H1 (cell line): ENCODE measurements around the gene GABRG2. TPM values are rescaled to one million over a fixed set of nuclear protein-coding genes. Genes with fewer than 3 reads are reported as not detected.

ENCODE experiments used
- CTCF ChIA-PET: fragments of 300-600 bp; sonication (Branson Sonifier 250); formaldehyde crosslinking; loops from one replicate; lab custom pipeline; 2021; ENCODE audit not compliant: partially characterized antibody; lab: Charles Lee
- POLR2A ChIA-PET: fragments of 300-600 bp; sonication (Branson Sonifier 250); formaldehyde crosslinking; loops from one replicate; lab custom pipeline; 2021; ENCODE audit warnings: inconsistent platforms; ENCODE audit not compliant: partially characterized antibody; lab: Charles Lee
- DNase-seq, 2 experiments: peaks; one replicate each; pipeline versions ENCODE4 v3.0.0 to v3.0.0-alpha.2; 2010 to 2022; ENCODE audit warnings: low spot score in 2 of 2, low read depth in 1 of 2, mixed read lengths in 1 of 2
- FAIRE-seq: peaks from 2 replicates; lab custom pipeline; 2011; peaks lifted over from hg19 to GRCh38; lab: Jason Lieb, UNC
- H2AFZ ChIP-seq: 2 replicates; pipeline ENCODE4 v1.8.1; 2012; ENCODE audit warnings: low read length, inconsistent platforms
- H2AK5ac ChIP-seq: 2 replicates; pipeline ENCODE4 v1.6.1; 2013; ENCODE audit warnings: low read depth, low read length
- H2BK120ac ChIP-seq: replicated peaks from 2 replicates; pipeline ENCODE3; 2013; ENCODE audit warnings: low read depth, low read length, inconsistent platforms
- H2BK12ac ChIP-seq: 2 replicates; pipeline ENCODE4 v1.6.1; 2013; ENCODE audit warnings: low read depth, low read length
- H2BK15ac ChIP-seq: 2 replicates; pipeline ENCODE4 v1.6.1; 2013; ENCODE audit warnings: low read length
- H2BK20ac ChIP-seq: 2 replicates; pipeline ENCODE4 v1.6.1; 2013; ENCODE audit warnings: low read length
- H2BK5ac ChIP-seq: 2 replicates; pipeline ENCODE4 v1.6.1; 2013; ENCODE audit warnings: low read depth, low read length
- H3K14ac ChIP-seq: 2 replicates; pipeline ENCODE4 v1.6.1; 2013; ENCODE audit warnings: inconsistent platforms; ENCODE audit not compliant: insufficient read length
- H3K18ac ChIP-seq: 2 replicates; pipeline ENCODE4 v1.6.1; 2013; ENCODE audit warnings: low read length; ENCODE audit errors: extremely low read depth
- H3K23ac ChIP-seq: 2 replicates; pipeline ENCODE4 v1.6.1; 2013; ENCODE audit warnings: inconsistent platforms; ENCODE audit not compliant: insufficient read length
- H3K23me2 ChIP-seq: 2 replicates; pipeline ENCODE4 v1.6.1; 2013; ENCODE audit warnings: low read depth, low read length
- H3K27ac ChIP-seq: 2 replicates; pipeline ENCODE4 v1.6.1; 2011; ENCODE audit warnings: low read depth, low read length, inconsistent platforms
- H3K27me3 ChIP-seq, 4 experiments: replicated peaks in 1 of 4; 1 replicate in 1 of 4; 2 replicates in 3 of 4; pipeline versions ENCODE4 v1.6.1 to v1.8.1; 2011 to 2013; ENCODE audit warnings: low read length in 3 of 4, mild to moderate bottlenecking in 3 of 4, inconsistent platforms in 2 of 4, mixed read lengths in 2 of 4, moderate library complexity in 1 of 4; ENCODE audit not compliant: control insufficient read depth in 3 of 4, insufficient read depth in 3 of 4; ENCODE audit errors: extremely low read depth in 1 of 4
- H3K36me3 ChIP-seq, 4 experiments: 2 replicates each; pipeline versions ENCODE4 v1.6.1 to v1.8.1; 2011 to 2013; ENCODE audit warnings: mild to moderate bottlenecking in 4 of 4, low read length in 3 of 4, moderate library complexity in 2 of 4, control low read depth in 1 of 4, inconsistent platforms in 1 of 4; ENCODE audit not compliant: insufficient read depth in 4 of 4, control insufficient read depth in 2 of 4
- H3K4ac ChIP-seq: replicated peaks from 2 replicates; pipeline ENCODE3; 2013; ENCODE audit warnings: low read length, low read depth, mixed read lengths, inconsistent platforms; ENCODE audit not compliant: insufficient read length
- H3K4me1 ChIP-seq, 4 experiments: replicated peaks in 1 of 4; 1 replicate in 1 of 4; 2 replicates in 3 of 4; pipeline versions ENCODE4 v1.6.1 to v1.8.1; 2011 to 2013; ENCODE audit warnings: low read length in 3 of 4, inconsistent platforms in 2 of 4, mixed read lengths in 1 of 4; ENCODE audit not compliant: insufficient read depth in 4 of 4, control insufficient read depth in 3 of 4
- H3K4me2 ChIP-seq, 2 experiments: 2 replicates each; pipeline versions ENCODE4 v1.6.1 to v1.8.1; 2011 to 2013; ENCODE audit warnings: low read depth in 2 of 2, low read length in 2 of 2, control low read depth in 1 of 2, inconsistent platforms in 1 of 2, mild to moderate bottlenecking in 1 of 2; ENCODE audit not compliant: insufficient read depth in 1 of 2
- H3K4me3 ChIP-seq, 4 experiments: fragments of 200-600, 300-600 bp in 1 of 4; sonication (generic), shearing (Covaris generic), sonication (Bioruptor Twin) in 1 of 4; 2 replicates each; pipeline versions ENCODE4 v1.5.1 to v1.8.1; 2011 to 2016; ENCODE audit warnings: low read length in 4 of 4, low read depth in 3 of 4, control low read depth in 2 of 4, inconsistent platforms in 2 of 4, mild to moderate bottlenecking in 2 of 4, mixed read lengths in 1 of 4, moderate library complexity in 1 of 4; ENCODE audit not compliant: insufficient read depth in 2 of 4; ENCODE audit errors: extremely low read depth in 1 of 4
- H3K56ac ChIP-seq: replicated peaks from 2 replicates; pipeline ENCODE3; 2013; ENCODE audit warnings: low read depth, mild to moderate bottlenecking, mixed read lengths, low read length, inconsistent platforms; ENCODE audit not compliant: insufficient read length
- H3K79me1 ChIP-seq: 2 replicates; pipeline ENCODE4 v1.6.1; 2013; ENCODE audit warnings: low read depth, low read length, control low read depth
- H3K79me2 ChIP-seq, 2 experiments: 2 replicates each; pipeline versions ENCODE4 v1.6.1 to v1.8.1; 2012 to 2013; ENCODE audit warnings: low read length in 2 of 2, mild to moderate bottlenecking in 2 of 2, inconsistent platforms in 1 of 2; ENCODE audit not compliant: insufficient read depth in 2 of 2, control insufficient read depth in 1 of 2
- H3K9ac ChIP-seq, 4 experiments: replicated peaks in 1 of 4; 1 replicate in 1 of 4; 2 replicates in 3 of 4; pipeline versions ENCODE4 v1.6.1 to v1.8.1; 2011 to 2013; ENCODE audit warnings: low read depth in 3 of 4, low read length in 3 of 4, control low read depth in 2 of 4, mild to moderate bottlenecking in 2 of 4, moderate library complexity in 2 of 4, inconsistent platforms in 1 of 4; ENCODE audit errors: extremely low read depth in 1 of 4
- H3K9me3 ChIP-seq, 2 experiments: 2 replicates each; pipeline versions ENCODE4 v1.6.1 to v1.8.1; 2012 to 2013; ENCODE audit warnings: mild to moderate bottlenecking in 2 of 2, moderate library complexity in 2 of 2, control low read depth in 1 of 2, inconsistent platforms in 1 of 2, low read depth in 1 of 2, low read length in 1 of 2, mixed read lengths in 1 of 2; ENCODE audit not compliant: insufficient read depth in 2 of 2
- H4K20me1 ChIP-seq, 2 experiments: replicated peaks in 1 of 2; 2 replicates each; pipeline versions ENCODE3 to v1.8.1; 2011 to 2013; ENCODE audit warnings: inconsistent platforms in 2 of 2, low read length in 2 of 2, mild to moderate bottlenecking in 1 of 2; ENCODE audit not compliant: insufficient read depth in 2 of 2, control insufficient read depth in 1 of 2
- H4K5ac ChIP-seq: 2 replicates; pipeline ENCODE4 v1.6.1; 2013; ENCODE audit warnings: low read length, low read depth, mixed read lengths, inconsistent platforms; ENCODE audit not compliant: insufficient read length
- H4K8ac ChIP-seq: 2 replicates; pipeline ENCODE4 v1.8.0; 2013; ENCODE audit warnings: mild to moderate bottlenecking, moderate library complexity, low read length, inconsistent platforms; ENCODE audit not compliant: insufficient read depth; ENCODE audit errors: extremely low read depth
- H4K91ac ChIP-seq: replicated peaks from 2 replicates; pipeline ENCODE3; 2013; ENCODE audit warnings: low read length, mixed read lengths, inconsistent platforms; ENCODE audit not compliant: insufficient read length
- CBX5 ChIP-seq: fragments of 300-800, 300-1000 bp; sonication (generic); IDR thresholded peaks from 2 replicates; pipeline ENCODE4 v1.7.1; 2016; ENCODE audit warnings: antibody characterized with exemption, low read length, low read depth
- CBX8 ChIP-seq: fragments of 300-800, 300-1000 bp; sonication (generic); IDR thresholded peaks from 2 replicates; pipeline ENCODE4 v1.7.1; 2016; ENCODE audit warnings: low read depth, low read length, borderline replicate concordance
- E2F6 ChIP-seq: IDR thresholded peaks from 2 replicates; pipeline ENCODE4 v1.6.1; 2012; ENCODE audit warnings: inconsistent platforms
- GTF2F1 ChIP-seq: IDR thresholded peaks from 2 replicates; pipeline ENCODE4 v1.6.1; 2012; ENCODE audit warnings: low read depth, low read length, improper control_type of control experiment, borderline replicate concordance
- KDM5A ChIP-seq: fragments of 200-600 bp; IDR thresholded peaks from 2 replicates; pipeline ENCODE4 v1.7.1; 2012; ENCODE audit warnings: mild to moderate bottlenecking, low read length, inconsistent platforms, mixed read lengths
- POU5F1 ChIP-seq: IDR thresholded peaks from 2 replicates; pipeline ENCODE4 v1.6.1; 2011; ENCODE audit warnings: low read depth, mild to moderate bottlenecking, low read length, moderate library complexity
- RFX5 ChIP-seq: IDR thresholded peaks from 2 replicates; pipeline ENCODE4 v1.6.1; 2011; ENCODE audit warnings: low read depth, low read length, improper control_type of control experiment, borderline replicate concordance
- RNF2 ChIP-seq: fragments of 200-900, 300-1000 bp; sonication (generic); IDR thresholded peaks from 2 replicates; pipeline ENCODE4 v1.7.1; 2016; ENCODE audit warnings: borderline replicate concordance, low read depth, mild to moderate bottlenecking, antibody characterized with exemption, low read length; ENCODE audit not compliant: poor library complexity, severe bottlenecking; ENCODE audit errors: missing control alignments
- SIX5 ChIP-seq: IDR thresholded peaks from 2 replicates; pipeline ENCODE4 v1.6.1; 2011; ENCODE audit warnings: mild to moderate bottlenecking, low read depth, low read length
- SUZ12 ChIP-seq: fragments of 200-600 bp; sonication (generic); IDR thresholded peaks from 2 replicates; pipeline ENCODE4 v1.6.1; 2012; ENCODE audit warnings: mild to moderate bottlenecking, inconsistent platforms, low read length, moderate library complexity, mixed read lengths
- TBP ChIP-seq: IDR thresholded peaks from 2 replicates; pipeline ENCODE4 v1.6.1; 2011; ENCODE audit warnings: low read depth, low read length, improper control_type of control experiment
- USF2 ChIP-seq: IDR thresholded peaks from 2 replicates; pipeline ENCODE4 v1.6.1; 2011; ENCODE audit warnings: low read length, improper control_type of control experiment
- ZNF274 ChIP-seq: IDR thresholded peaks from 2 replicates; pipeline ENCODE4 v1.7.0; 2012; ENCODE audit warnings: low read length, borderline replicate concordance; ENCODE audit errors: extremely low read depth
- WGBS, 2 experiments: shearing (Covaris generic) in 1 of 2; methylation state at CpG; one replicate each; pipeline versions ENCODE4 v1.1.6 to v1.1.7; 2013 to 2015; ENCODE audit warnings: low lambda C conversion rate in 2 of 2, mixed read lengths in 2 of 2, inconsistent platforms in 1 of 2, low coverage in 1 of 2, missing lambda C conversion rate in 1 of 2; ENCODE audit not compliant: insufficient replicate concordance in 2 of 2, insufficient coverage in 1 of 2, insufficient read length in 1 of 2; ENCODE audit errors: extremely low coverage in 1 of 2, missing lambda C conversion rate in 1 of 2; 5-methylcytosine and 5-hydroxymethylcytosine counted together
- polyA plus RNA-seq, 7 experiments: library from polyadenylated mRNA; depleted of rRNA in 3 of 7; stranded (reverse) in 5 of 7; unstranded in 2 of 7; fragments of >200 nt in 5 of 7; fragments of 200-250 nt in 2 of 7; gene quantifications; 1 replicate in 5 of 7; 2 replicates in 1 of 7; 4 replicates in 1 of 7; pipeline versions ENCODE4 v1.2.1 to v1.2.3, GENCODE V29; 2011 to 2013; ENCODE audit warnings: missing spikeins in 2 of 7, mixed read lengths in 2 of 7
- total RNA-seq: library from RNA; stranded (reverse); fragmentation: NEBNext Ultra II Directional; extraction: Animal tissue kit (Norgen Biotek cat#: 25700); gene quantifications from 2 replicates; pipeline ENCODE4 v1.2.1, GENCODE V29; 2021

GABRG2 gene
- total and polyA plus RNA-seq, 2 of the 8 experiments (the other 6 are each of a cell fraction or from before 2014, with no cell fraction given): 2.0 to 2.8 TPM

GRCh38 chr5:162187371-162187770 lies 119.8 kb downstream of the GABRG2 start:
- POLR2A ChIA-PET: no interaction called here
- Histone ChIP-seq H3K9me3 (no peaks in the 10 kb centered on the region), H4K91ac (no peak overlapping the region), H3K4me3 (no peak overlapping the region), H3K4me1 (no peaks in the 10 kb centered on the region), H3K14ac (no peak overlapping the region), H3K18ac (no peak overlapping the region), H2AFZ (no peak overlapping the region), H2BK120ac (no peak overlapping the region), H2BK15ac (no peak overlapping the region), H4K8ac (no peak overlapping the region), H3K23me2 (no peaks in the 10 kb centered on the region), H3K27me3 (no peaks in the 10 kb centered on the region), H3K79me1 (no peaks in the 10 kb centered on the region), H3K56ac (no peak overlapping the region), H2BK12ac (no peak overlapping the region), H3K36me3 (no peaks in the 10 kb centered on the region), H2AK5ac (no peak overlapping the region), H2BK5ac (no peak overlapping the region), H4K5ac (no peak overlapping the region), H3K27ac (no peak overlapping the region), H3K4me2 (no peak overlapping the region), H3K9ac (no peak overlapping the region), H2BK20ac (no peak overlapping the region), H3K79me2 (no peaks in the 10 kb centered on the region), H4K20me1 (no peaks in the 10 kb centered on the region), H3K4ac (no peak overlapping the region), H3K23ac (no peak overlapping the region)
- CTCF ChIA-PET: no interaction called here
- FAIRE-seq (no peak), DNase-seq (no peak)
- WGBS, 2 experiments: 94% methylated on average over 1 of the region's 1 CpG; no CpG with 5 or more reads in 1 of the 2 experiments
- TF ChIP-seq RFX5 (no peak), USF2 (no peak), TBP (no peak), ZNF274 (no peak), SIX5 (no peak), CBX8 (no peak), RNF2 (no peak), GTF2F1 (no peak), E2F6 (no peak), SUZ12 (no peak), CBX5 (no peak), POU5F1 (no peak), KDM5A (no peak)
